ENCODE data around the gene ARHGAP1.

DNA sequence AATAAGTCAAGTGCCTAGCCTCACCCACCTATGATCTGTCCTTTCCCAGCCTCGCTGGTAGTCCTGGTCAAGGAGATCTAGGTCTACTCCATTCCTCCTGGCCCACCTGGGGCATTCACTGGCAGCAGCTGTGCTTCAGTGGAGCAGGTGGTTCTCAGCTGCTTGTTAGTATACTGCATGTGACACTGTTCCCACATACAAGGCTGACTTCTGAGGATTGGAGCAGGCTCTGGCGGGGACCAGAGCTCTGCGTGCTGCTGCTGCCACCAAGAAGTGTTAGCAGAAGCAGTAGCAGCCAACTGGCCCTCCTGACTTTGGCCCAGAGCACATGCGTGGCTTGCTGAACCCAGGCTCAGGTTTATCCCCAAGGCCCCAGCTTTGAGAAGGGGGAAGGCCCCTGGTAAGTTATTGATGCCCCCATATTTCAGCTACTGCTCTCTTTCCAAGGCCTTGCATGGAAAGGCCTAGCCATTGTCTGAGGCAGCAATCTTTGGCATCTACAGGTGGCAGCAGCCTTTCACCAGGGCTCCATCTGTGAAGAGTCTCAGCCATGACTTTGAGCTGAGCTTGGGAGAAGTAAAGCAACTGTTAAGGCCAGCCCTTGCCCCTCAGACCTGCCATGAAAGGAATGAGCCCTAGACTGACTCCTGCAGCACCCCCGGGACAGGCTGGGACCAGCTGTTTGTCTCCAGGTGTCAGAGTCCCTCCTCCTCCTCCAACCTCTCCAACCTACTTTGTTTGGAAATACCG is 26.5 kb downstream of the ARHGAP1 start:
- TF ChIP-seq POLR2AphosphoS5 (IDR thresholded peaks at IDR 0.05; ENCODE audit: low read depth, low read length) = no peak
- TF ChIP-seq, protein P1, sequence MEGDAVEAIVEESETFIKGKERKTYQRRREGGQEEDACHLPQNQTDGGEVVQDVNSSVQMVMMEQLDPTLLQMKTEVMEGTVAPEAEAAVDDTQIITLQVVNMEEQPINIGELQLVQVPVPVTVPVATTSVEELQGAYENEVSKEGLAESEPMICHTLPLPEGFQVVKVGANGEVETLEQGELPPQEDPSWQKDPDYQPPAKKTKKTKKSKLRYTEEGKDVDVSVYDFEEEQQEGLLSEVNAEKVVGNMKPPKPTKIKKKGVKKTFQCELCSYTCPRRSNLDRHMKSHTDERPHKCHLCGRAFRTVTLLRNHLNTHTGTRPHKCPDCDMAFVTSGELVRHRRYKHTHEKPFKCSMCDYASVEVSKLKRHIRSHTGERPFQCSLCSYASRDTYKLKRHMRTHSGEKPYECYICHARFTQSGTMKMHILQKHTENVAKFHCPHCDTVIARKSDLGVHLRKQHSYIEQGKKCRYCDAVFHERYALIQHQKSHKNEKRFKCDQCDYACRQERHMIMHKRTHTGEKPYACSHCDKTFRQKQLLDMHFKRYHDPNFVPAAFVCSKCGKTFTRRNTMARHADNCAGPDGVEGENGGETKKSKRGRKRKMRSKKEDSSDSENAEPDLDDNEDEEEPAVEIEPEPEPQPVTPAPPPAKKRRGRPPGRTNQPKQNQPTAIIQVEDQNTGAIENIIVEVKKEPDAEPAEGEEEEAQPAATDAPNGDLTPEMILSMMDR (IDR thresholded peaks at IDR 0.05) = no peak

Data from Panc1 (cell line).